A673 (cell line): Measurements from ENCODE around the gene DNAI1.

ENCODE experiments used
- CTCF ChIP-seq: fragments of 300-800, 200-600 bp; sonication (generic); conservative IDR thresholded peaks from 2 replicates; pipeline ENCODE4 v1.5.1; 2017; ENCODE audit warnings: low read depth, mild to moderate bottlenecking, antibody characterized with exemption, low read length, moderate library complexity, mixed read lengths
- EZH2 ChIP-seq: fragments of 200-600 bp; sonication (generic); IDR thresholded peaks from 2 replicates; pipeline ENCODE4 v1.6.1; 2017; ENCODE audit warnings: borderline replicate concordance, low read depth, mild to moderate bottlenecking, mixed read lengths, antibody characterized with exemption, low read length; ENCODE audit not compliant: poor library complexity, severe bottlenecking

- TF ChIP-seq CTCF (no peak), EZH2 (no peak)
Measured at GRCh38 chr9:34514401-34514800, 55.8 kb downstream of the DNAI1 start.
